ENCODE data around the gene BAIAP2. TPM values are rescaled to one million over a fixed set of nuclear protein-coding genes. Genes with fewer than 3 reads are reported as not detected.

The BAIAP2 gene
- total RNA-seq, 2 experiments from 2014 or later, result 5.9 to 6.3 TPM

GRCh38 chr17:81108220-81108619 lies 73.3 kb downstream of the BAIAP2 start:
- no peak for DNase-seq
- ChIA-PET CTCF (no interaction called here), POLR2A (no interaction called here)
- H3K4me1 Mint-ChIP-seq (ENCODE audit: low read depth), result peaks cover 3% of the 10 kb centered on the region
- no peaks in the 10 kb centered on the region for H3K36me3 Mint-ChIP-seq (ENCODE audit: low read depth)
- intact Hi-C loops (cut with micrococcal nuclease), result no loop called here
- no peaks in the 10 kb centered on the region for H3K9me3 Mint-ChIP-seq
- no peak overlapping the region for H3K27ac Mint-ChIP-seq
- no peak for ATAC-seq
- no peaks in the 10 kb centered on the region for H3K27me3 Mint-ChIP-seq
- no peak overlapping the region for H3K4me3 Mint-ChIP-seq
- no peak for TF ChIP-seq CTCF (IDR thresholded peaks at IDR 0.05)

GRCh38 chr17:81109957-81110356 lies 75.0 kb downstream of the BAIAP2 start:
- intact Hi-C loops (cut with micrococcal nuclease), result no loop called here
- Mint-ChIP-seq H3K4me3 (no peak overlapping the region), H3K4me1 (ENCODE audit: low read depth) (peaks cover 3% of the 10 kb centered on the region), H3K36me3 (ENCODE audit: low read depth) (no peaks in the 10 kb centered on the region), H3K9me3 (no peaks in the 10 kb centered on the region), H3K27me3 (no peaks in the 10 kb centered on the region), H3K27ac (no peak overlapping the region)
- DNase-seq, result no peak
- ATAC-seq, result no peak
- ChIA-PET POLR2A (no interaction called here), CTCF (interaction anchor here (2.5 kb wide), 1 partner anchor 8 kb away, joined by 8 read pairs; no protein-coding TSS in a partner anchor)
- TF ChIP-seq CTCF (IDR thresholded peaks at IDR 0.05), result no peak

- intact Hi-C loops (cut with micrococcal nuclease), result no loop called here
- ChIA-PET POLR2A (no interaction called here), CTCF (interaction anchor here (2.5 kb wide), 1 partner anchor 8 kb away, joined by 8 read pairs; no protein-coding TSS in a partner anchor)
- no peak for ATAC-seq
- no peaks in the 10 kb centered on the region for H3K9me3 Mint-ChIP-seq
- no peak overlapping the region for H3K4me3 Mint-ChIP-seq
- H3K27ac Mint-ChIP-seq, result no peak overlapping the region
- DNase-seq, result no peak
- H3K4me1 Mint-ChIP-seq (ENCODE audit: low read depth), result peaks cover 3% of the 10 kb centered on the region
- H3K27me3 Mint-ChIP-seq, result no peaks in the 10 kb centered on the region
- no peak for TF ChIP-seq CTCF (IDR thresholded peaks at IDR 0.05)
- H3K36me3 Mint-ChIP-seq (ENCODE audit: low read depth), result no peaks in the 10 kb centered on the region
Observed at GRCh38 chr17:81110488-81111040, 75.6 kb downstream of the BAIAP2 start.

GRCh38 chr17:81111066-81111465 lies 76.1 kb downstream of the BAIAP2 start:
- intact Hi-C loops (cut with micrococcal nuclease), result no loop called here
- no peaks in the 10 kb centered on the region for H3K27me3 Mint-ChIP-seq
- H3K9me3 Mint-ChIP-seq, result no peaks in the 10 kb centered on the region
- no peak overlapping the region for H3K27ac Mint-ChIP-seq
- peaks cover 3% of the 10 kb centered on the region for H3K4me1 Mint-ChIP-seq (ENCODE audit: low read depth)
- no peak for TF ChIP-seq CTCF (IDR thresholded peaks at IDR 0.05)
- ATAC-seq (no peak), DNase-seq (no peak)
- no peaks in the 10 kb centered on the region for H3K36me3 Mint-ChIP-seq (ENCODE audit: low read depth)
- CTCF ChIA-PET, result interaction anchor here (2.5 kb wide), 1 partner anchor 9 kb away, joined by 8 read pairs; no protein-coding TSS in a partner anchor
- H3K4me3 Mint-ChIP-seq, result no peak overlapping the region
- POLR2A ChIA-PET, result interaction anchor here (0.7 kb wide), 1 partner anchor 60 kb away, joined by 3 read pairs; no protein-coding TSS in a partner anchor

- intact Hi-C loops (cut with micrococcal nuclease), result no loop called here
- H3K4me3 Mint-ChIP-seq, result no peak overlapping the region
- no peak for ATAC-seq
- no peak for TF ChIP-seq CTCF (IDR thresholded peaks at IDR 0.05)
- H3K9me3 Mint-ChIP-seq, result no peaks in the 10 kb centered on the region
- H3K27ac Mint-ChIP-seq, result no peak overlapping the region
- H3K4me1 Mint-ChIP-seq (ENCODE audit: low read depth), result peaks cover 3% of the 10 kb centered on the region
- H3K36me3 Mint-ChIP-seq (ENCODE audit: low read depth), result no peaks in the 10 kb centered on the region
- POLR2A ChIA-PET, result interaction anchor here (1.4 kb wide), 1 partner anchor 94 kb away, joined by 3 read pairs; no protein-coding TSS in a partner anchor
- H3K27me3 Mint-ChIP-seq, result no peaks in the 10 kb centered on the region
- no peak for DNase-seq
- CTCF ChIA-PET, result no interaction called here
Observed at GRCh38 chr17:81112450-81112849, 77.5 kb downstream of the BAIAP2 start.

All from activated CD8-positive, alpha-beta T cell treated with anti-CD3 and anti-CD28 coated beads for 36 hours (primary cell).